GM18951 (cell line): Measurements from ENCODE around the gene JAZF1.

ENCODE experiments used
- POLR2A ChIP-seq: IDR thresholded peaks from 4 replicates; pipeline ENCODE4 v1.6.1; 2011; ENCODE audit warnings: mild to moderate bottlenecking; ENCODE audit not compliant: insufficient read length, insufficient read depth; ENCODE audit errors: extremely low read depth
- in situ Hi-C: fragments of 300-500 bp; cut with MboI; formaldehyde crosslinking; loops from one replicate; pipeline ENCODE4 v1.12.0; 2022; ENCODE audit warnings: low sequenced_read_pairs, mixed read lengths, inconsistent platforms; ENCODE audit not compliant: unreplicated experiment

JAZF1 gene

GRCh38 chr7:28180031-28180363, 598 bp downstream of the JAZF1 start:
- in situ Hi-C loops, result no loop called here
- no peak for TF ChIP-seq POLR2A

GRCh38 chr7:28179120-28180030, 1.2 kb downstream of the JAZF1 start:
- in situ Hi-C loops, result no loop called here
- TF ChIP-seq POLR2A, result no peak

GRCh38 chr7:28178599-28178998, 2.0 kb downstream of the JAZF1 start:
- in situ Hi-C loops, result no loop called here
- no peak for TF ChIP-seq POLR2A

GRCh38 chr7:28177836-28178235, 2.8 kb downstream of the JAZF1 start:
- in situ Hi-C loops, result no loop called here

GRCh38 chr7:28176645-28177044, 4.0 kb downstream of the JAZF1 start:
- TF ChIP-seq POLR2A, result no peak
- in situ Hi-C loops, result no loop called here

More at GRCh38 chr7:28177836-28178235, 2.8 kb downstream of the JAZF1 start:
- no peak for TF ChIP-seq POLR2A

- TF ChIP-seq POLR2A, result no peak
- in situ Hi-C loops, result no loop called here
These were observed 4.4 kb downstream of the JAZF1 start for GRCh38 chr7:28176174-28176573.

- in situ Hi-C loops, result no loop called here
- TF ChIP-seq POLR2A, result no peak
These were observed 5.5 kb downstream of the JAZF1 start for GRCh38 chr7:28174901-28175661.

- TF ChIP-seq POLR2A, result no peak
- in situ Hi-C loops, result no loop called here
These were observed 6.2 kb downstream of the JAZF1 start for GRCh38 chr7:28174442-28174841.

- TF ChIP-seq POLR2A, result no peak
- in situ Hi-C loops, result no loop called here
These were observed 7.1 kb downstream of the JAZF1 start for GRCh38 chr7:28173531-28173930.

GRCh38 chr7:28172958-28173357, 7.6 kb downstream of the JAZF1 start:
- in situ Hi-C loops, result no loop called here
- TF ChIP-seq POLR2A, result no peak

GRCh38 chr7:28170701-28171100, 9.9 kb downstream of the JAZF1 start:
- in situ Hi-C loops, result no loop called here
- no peak for TF ChIP-seq POLR2A

GRCh38 chr7:28169230-28169629, 11.4 kb downstream of the JAZF1 start:
- in situ Hi-C loops, result no loop called here
- no peak for TF ChIP-seq POLR2A

GRCh38 chr7:28168393-28169158, 12.0 kb downstream of the JAZF1 start:
- TF ChIP-seq POLR2A, result no peak
- in situ Hi-C loops, result no loop called here
